HG03469 (cell line): ENCODE measurements around the gene ZBTB7A.

Experiments
- ATAC-seq: cut with Tn5 transposase; IDR thresholded peaks from one replicate; pipeline ENCODE4 v1.9.1; 2021; ENCODE audit warnings: mild to moderate bottlenecking, moderate library complexity, moderate number of reproducible peaks; ENCODE audit not compliant: unreplicated experiment

ZBTB7A gene

DNA sequence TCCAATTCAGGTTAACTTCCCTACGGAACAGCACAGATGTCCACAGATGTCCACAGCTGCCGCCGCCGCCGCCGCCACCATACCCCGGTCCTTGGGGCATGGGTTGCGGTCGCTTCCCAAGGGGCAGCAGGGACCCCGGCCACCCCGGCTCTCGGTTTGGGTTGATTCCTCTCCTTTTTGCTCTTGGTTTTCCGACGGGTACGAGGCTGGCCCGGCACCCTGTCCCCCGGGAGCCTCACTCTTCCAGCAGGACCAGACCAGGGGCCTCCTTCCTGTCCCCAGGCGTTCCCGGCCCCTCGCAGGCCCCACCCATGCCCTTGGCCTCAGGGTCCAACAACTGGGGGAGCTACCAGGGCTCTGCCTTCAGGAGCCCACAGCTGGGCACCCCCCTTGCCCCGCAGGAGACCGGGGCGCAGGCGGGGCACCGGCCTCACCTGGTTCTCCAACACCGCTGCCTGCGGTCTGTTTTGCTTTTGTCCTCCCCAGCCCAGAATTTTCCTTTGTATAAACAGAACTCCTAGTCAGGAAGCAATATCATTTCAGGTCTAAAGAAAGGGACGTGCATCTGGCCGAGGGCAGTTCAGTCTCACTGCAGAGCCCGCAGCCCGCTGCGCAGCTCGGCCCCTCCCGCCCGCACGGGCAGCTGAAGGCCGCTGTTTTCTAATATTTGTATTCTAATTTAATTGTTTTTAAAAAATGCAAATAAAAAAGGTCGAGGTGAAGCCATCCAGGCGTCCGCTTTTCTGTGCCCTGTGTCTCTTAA, 27.9 kb downstream of the ZBTB7A start:
- ATAC-seq: no peak

GRCh38 chr19:4038057-4038456, 28.6 kb downstream of the ZBTB7A start:
- no peak for ATAC-seq

- no peak for ATAC-seq
Observed at GRCh38 chr19:4037301-4037949, 29.3 kb downstream of the ZBTB7A start.

GRCh38 chr19:4036576-4037300, 30.0 kb downstream of the ZBTB7A start:
- ATAC-seq: no peak

GRCh38 chr19:4035582-4035981, 31.1 kb downstream of the ZBTB7A start:
- no peak for ATAC-seq

DNA sequence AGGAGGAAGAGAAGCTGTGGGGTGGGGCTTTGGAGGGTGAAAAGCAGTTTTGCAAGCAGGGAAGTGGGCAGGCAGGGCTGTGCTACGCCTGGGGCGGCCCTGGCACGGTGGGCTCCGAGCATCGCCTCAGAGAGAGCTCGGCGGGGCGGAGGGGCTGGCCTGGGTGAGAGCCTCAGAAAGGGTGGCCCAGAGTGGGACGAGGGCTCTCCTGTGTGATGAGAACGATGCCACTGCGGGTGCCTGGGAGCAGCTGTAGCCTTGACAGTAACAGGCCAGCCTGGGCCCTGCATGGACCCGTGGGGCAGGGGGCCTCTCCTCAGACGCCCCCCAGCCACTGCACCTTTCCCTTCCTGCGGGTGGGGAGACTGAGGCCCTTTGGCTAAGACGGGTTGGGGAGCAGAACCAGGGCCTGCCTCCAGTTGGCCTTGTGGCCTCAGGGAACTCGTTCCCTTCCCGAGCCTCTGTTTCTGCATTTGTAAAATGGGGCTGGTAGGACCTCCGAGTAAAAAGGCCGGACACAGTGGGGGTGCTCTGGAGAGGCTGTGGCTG, 31.6 kb downstream of the ZBTB7A start:
- no peak for ATAC-seq

DNA sequence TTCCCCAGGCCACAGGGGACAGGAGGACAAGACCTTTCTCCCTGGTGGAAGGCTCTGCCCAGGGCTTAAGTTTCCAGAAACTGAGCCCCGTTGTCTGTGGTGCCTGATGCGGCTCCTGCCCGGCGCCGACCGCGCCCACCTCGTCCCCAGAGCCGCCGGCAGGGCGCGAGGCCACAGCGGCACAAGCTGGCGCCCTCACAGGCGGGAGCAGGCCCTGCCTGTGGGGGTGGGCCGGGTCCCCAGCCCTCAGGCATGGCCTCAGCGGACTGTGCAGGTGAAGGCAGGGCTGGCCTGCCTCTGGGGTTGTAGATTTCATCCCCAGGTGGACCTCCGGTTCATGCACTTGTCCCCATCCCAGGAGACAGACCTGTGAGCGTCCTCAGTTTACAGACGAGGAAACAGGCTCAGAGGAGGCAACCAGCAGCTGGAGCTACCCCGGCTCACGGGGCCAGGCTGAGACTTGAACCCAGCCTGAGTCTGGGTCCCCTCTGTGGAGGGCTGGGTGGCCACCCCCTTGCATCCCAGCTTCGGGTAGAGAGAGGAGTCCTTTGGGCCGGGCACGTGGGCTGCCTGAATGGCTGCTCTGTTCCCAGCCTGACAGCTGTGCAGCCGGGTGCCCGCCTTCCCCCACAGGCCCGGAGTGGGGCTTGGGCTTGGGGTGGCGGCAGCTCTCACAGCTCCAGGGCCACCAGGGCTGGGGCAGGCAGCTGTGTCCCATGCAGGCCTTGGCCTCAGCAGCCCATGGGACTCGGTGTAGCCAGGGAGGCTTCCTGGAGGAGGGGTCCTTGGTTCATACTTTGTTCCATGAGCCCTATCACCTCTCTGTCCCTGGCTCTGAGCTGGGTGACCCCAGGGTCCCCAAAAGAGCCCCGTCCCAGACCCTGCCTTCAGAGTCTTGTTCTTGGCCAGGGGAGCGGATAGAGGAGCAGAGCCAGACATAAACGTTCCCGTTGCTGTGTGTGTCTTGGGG, 32.4 kb downstream of the ZBTB7A start:
- ATAC-seq: no peak

- ATAC-seq: no peak
Observed at GRCh38 chr19:4033028-4033956, 33.4 kb downstream of the ZBTB7A start.

- no peak for ATAC-seq
Observed at GRCh38 chr19:4032436-4032835, 34.3 kb downstream of the ZBTB7A start.

- ATAC-seq: no peak
Observed at GRCh38 chr19:4031420-4031819, 35.3 kb downstream of the ZBTB7A start.

DNA sequence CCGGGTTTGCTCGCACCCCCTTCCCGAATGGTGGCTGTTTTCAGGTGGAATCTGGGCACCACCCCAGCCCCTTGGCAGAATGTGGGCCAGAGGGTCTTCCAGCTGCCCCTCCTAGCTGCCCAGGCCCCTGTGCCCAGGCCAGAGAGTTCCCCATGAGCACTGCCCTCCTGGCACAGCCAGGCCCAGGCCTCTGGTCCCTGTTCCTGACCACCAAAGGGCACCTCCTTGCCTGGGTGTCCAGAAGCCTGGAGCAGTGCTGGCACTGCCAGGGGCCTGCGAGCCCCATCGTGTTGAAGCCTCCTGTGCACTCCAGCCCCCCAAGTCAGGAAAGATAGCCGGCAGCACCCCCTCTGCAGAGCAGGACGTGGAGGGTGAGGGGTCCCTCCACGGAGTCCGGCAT, 35.7 kb downstream of the ZBTB7A start:
- no peak for ATAC-seq

GRCh38 chr19:4030552-4030951, 36.1 kb downstream of the ZBTB7A start:
- no peak for ATAC-seq

DNA sequence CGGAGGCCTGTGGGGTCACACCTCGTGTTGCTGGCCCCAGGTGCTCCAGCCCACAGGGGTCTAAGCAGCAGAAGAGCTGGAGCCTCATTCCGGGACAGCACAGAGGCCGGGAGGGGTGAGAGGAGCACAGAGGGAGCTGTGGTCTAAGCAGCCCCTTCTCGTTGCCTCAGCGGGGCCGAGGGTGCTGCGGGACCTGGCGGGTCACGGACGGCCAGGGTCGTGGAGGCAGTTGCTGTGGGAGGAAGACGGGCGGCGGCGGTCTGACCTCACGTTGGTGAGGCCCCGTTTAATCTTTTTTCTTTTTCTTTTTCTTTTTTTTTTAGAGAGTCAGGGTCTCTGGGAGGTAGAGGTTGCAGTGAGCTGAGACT, 37.5 kb downstream of the ZBTB7A start:
- ATAC-seq: no peak

- ATAC-seq: no peak
Observed at GRCh38 chr19:4028334-4029246, 38.1 kb downstream of the ZBTB7A start.

- no peak for ATAC-seq
Observed at GRCh38 chr19:4027146-4027545, 39.6 kb downstream of the ZBTB7A start.

GRCh38 chr19:4025317-4025716, 41.4 kb downstream of the ZBTB7A start:
- no peak for ATAC-seq

DNA sequence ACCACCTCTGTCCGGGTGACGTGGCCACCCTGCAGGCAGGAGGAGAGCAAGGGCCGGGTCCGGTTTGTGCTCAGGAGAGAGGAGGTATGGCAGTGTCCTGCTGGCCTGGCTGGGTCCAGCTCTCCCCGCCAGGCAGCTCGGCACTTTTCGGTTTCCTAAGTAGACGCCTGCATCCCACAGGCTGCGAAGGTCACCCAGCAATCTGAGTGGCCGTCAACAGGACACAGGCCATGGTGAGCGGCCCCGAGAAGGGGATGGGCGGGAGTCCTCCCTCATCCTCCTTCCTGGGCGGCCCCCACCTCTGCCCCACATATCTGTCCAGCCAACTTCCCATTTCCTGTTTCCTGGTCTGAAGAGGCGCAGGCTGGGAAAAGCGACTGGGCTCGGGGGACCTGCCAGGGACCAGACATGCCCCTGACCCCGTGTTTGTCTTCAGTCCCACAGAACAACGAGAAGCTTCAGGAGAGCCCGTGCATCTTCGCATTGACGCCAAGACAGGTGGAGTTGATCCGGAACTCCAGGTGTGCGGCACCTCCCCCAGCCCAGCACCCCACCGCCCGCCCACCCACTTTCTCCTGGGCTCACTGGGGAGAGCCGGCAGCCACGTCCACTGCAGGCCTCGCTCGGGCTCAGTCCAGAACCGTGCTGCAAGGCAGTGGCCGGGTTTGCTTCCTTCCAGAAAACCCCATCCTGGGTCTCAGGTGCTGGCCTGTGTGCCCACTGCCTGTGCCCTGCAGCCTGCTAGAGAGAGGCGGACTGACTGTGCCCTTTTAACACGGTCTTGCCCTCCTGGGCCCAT, 42.9 kb downstream of the ZBTB7A start:
- ATAC-seq: no peak

- no peak for ATAC-seq
Observed at GRCh38 chr19:4019578-4019977, 47.1 kb downstream of the ZBTB7A start.
